ENCODE results near the gene ERH.

DNA sequence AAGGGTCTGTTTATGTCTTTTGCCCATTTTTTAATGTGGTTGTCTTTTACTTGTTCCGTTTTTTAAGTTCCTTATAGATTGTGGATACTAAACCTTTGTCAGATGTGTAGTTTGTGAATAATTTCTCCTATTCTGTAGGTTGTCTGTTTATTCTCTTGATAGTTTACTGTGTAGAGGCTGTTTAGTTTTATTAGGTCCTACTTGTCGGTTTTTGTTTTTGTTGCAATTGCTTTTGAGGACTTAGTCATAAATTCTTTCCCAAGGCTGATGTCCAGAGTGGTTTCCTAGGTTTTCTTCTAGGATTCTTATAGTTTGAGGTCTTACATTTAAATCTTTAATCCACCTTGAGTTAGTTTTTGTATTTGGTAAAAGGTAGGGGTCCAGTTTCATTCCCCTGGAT, 34.3 kb upstream of the ERH start:
- TF ChIP-seq SP1 (IDR thresholded peaks at IDR 0.05) (no peak), FOXK2 (IDR thresholded peaks at IDR 0.05) (no peak), HDGF (IDR thresholded peaks at IDR 0.05; ENCODE audit: borderline replicate concordance) (no peak), TARDBP (IDR thresholded peaks at IDR 0.05) (no peak), SUZ12 (IDR thresholded peaks at IDR 0.05) (no peak), ZNF384 (IDR thresholded peaks at IDR 0.05) (no peak), L3MBTL2 (conservative IDR thresholded peaks at IDR 0.05) (no peak), FOXM1 (IDR thresholded peaks at IDR 0.05; ENCODE audit: borderline replicate concordance) (no peak), ARNT (IDR thresholded peaks at IDR 0.05) (no peak)

All from HEK293T (cell line).